GM10248 (cell line): ENCODE results near the gene DNAJB7.
"Not testable (repeated sequence)": the region's sequence is repeated elsewhere in the genome, so short reads cannot be mapped to it uniquely, and the experiment has no call there.

Experiments
- CTCF ChIA-PET: fragments of 300-600 bp; sonication (Branson Sonifier 250); formaldehyde crosslinking; extraction: SDS; loops from one replicate; lab custom pipeline; 2021; ENCODE audit warnings: antibody characterized with exemption; lab: Yijun Ruan, JAX
- POLR2A ChIA-PET: fragments of 350-650 bp; sonication (Branson Sonifier 250); formaldehyde crosslinking; extraction: SDS; loops from one replicate; lab custom pipeline; 2020; ENCODE audit warnings: antibody characterized with exemption; lab: Yijun Ruan, JAX
- DNase-seq: peaks from one replicate; pipeline ENCODE4 v3.0.0; 2012; ENCODE audit errors: extremely low spot score
- CTCF ChIP-seq: IDR thresholded peaks from 2 replicates; pipeline ENCODE4 v1.5.1; 2012; ENCODE audit warnings: mild to moderate bottlenecking, low read depth; ENCODE audit errors: extremely low read depth, missing control alignments, control extremely low read depth

Gene DNAJB7

GRCh38 chr22:40855071-40855978, 6.6 kb downstream of the DNAJB7 start:
- no peak for DNase-seq
- TF ChIP-seq CTCF = no peak
- ChIA-PET POLR2A (interaction anchor here (0.6 kb wide), 1 partner anchor 14 kb away, joined by 4 read pairs; no protein-coding TSS in a partner anchor), CTCF (interaction anchor here (1.4 to 4.2 kb wide), 3 partner anchors 13 to 67 kb away, joined by 4 to 24 read pairs (median 5); no protein-coding TSS in a partner anchor)

- CTCF ChIA-PET = interaction anchor here (1.1 to 1.7 kb wide), 4 partner anchors 15 to 69 kb away, joined by 3 to 5 read pairs (median 4); no protein-coding TSS in a partner anchor
- no peak for TF ChIP-seq CTCF
- POLR2A ChIA-PET = no interaction called here
- DNase-seq = no peak
These were observed 8.0 kb downstream of the DNAJB7 start for GRCh38 chr22:40853961-40854360.

GRCh38 chr22:40853333-40853732, 8.6 kb downstream of the DNAJB7 start:
- TF ChIP-seq CTCF = no peak
- ChIA-PET CTCF (interaction anchor here (1.1 to 1.8 kb wide), 4 partner anchors 19 to 69 kb away, joined by 3 to 10 read pairs (median 4); no protein-coding TSS in a partner anchor), POLR2A (no interaction called here)
- DNase-seq = no peak

GRCh38 chr22:40845816-40846215, 16.1 kb downstream of the DNAJB7 start:
- POLR2A ChIA-PET, DNase-seq: not testable (repeated sequence)
- CTCF ChIA-PET = interaction anchor here (0.7 kb wide), 1 partner anchor 357 kb away, joined by 3 read pairs; no protein-coding TSS in a partner anchor

GRCh38 chr22:40844951-40845350, 17.0 kb downstream of the DNAJB7 start:
- no peak for DNase-seq
- CTCF ChIA-PET = no interaction called here
- POLR2A ChIA-PET = no interaction called here
- TF ChIP-seq CTCF = no peak

GRCh38 chr22:40838486-40838885, 23.4 kb downstream of the DNAJB7 start:
- ChIA-PET POLR2A (interaction anchor here (0.7 kb wide), 1 partner anchor 352 kb away, joined by 3 read pairs; no protein-coding TSS in a partner anchor), CTCF (interaction anchor here (1.1 to 2.3 kb wide), 3 partner anchors 16 to 45 kb away, joined by 3 to 5 read pairs (median 4); partner anchors contain the start of genes ST13 and XPNPEP3)
- TF ChIP-seq CTCF = no peak
- DNase-seq = no peak
